Inflammatory macrophage treated with lipopolysaccharide for 1 hour (primary cell): ENCODE results near the gene KMT2A.
"Not testable (repeated sequence)": the region's sequence is repeated elsewhere in the genome, so short reads cannot be mapped to it uniquely, and the experiment has no call there.

Experiments
- DNase-seq, 2 donors: peaks; one replicate each; pipeline ENCODE4 v3.0.0-alpha.2; 2020 to 2022

KMT2A gene

GRCh38 chr11:118533769-118534729, 97.8 kb downstream of the KMT2A start:
- DNase-seq = no peak

- DNase-seq = no peak
These were observed 99.0 kb downstream of the KMT2A start for GRCh38 chr11:118535261-118535660.

- peak in 1 of 2 donors; percentile 18 for DNase-seq
These were observed 100.4 kb downstream of the KMT2A start for GRCh38 chr11:118536726-118537125.

- no peak for DNase-seq
These were observed 101.2 kb downstream of the KMT2A start for GRCh38 chr11:118537409-118537980.

GRCh38 chr11:118544010-118544646, 107.8 kb downstream of the KMT2A start:
- no peak for DNase-seq

GRCh38 chr11:118544647-118545010, 108.3 kb downstream of the KMT2A start:
- DNase-seq = no peak

- no peak for DNase-seq
These were observed 109.2 kb downstream of the KMT2A start for GRCh38 chr11:118545533-118545932.

- no peak for DNase-seq
These were observed 110.8 kb downstream of the KMT2A start for GRCh38 chr11:118547132-118547531.

GRCh38 chr11:118552341-118552740, 116.0 kb downstream of the KMT2A start:
- no peak for DNase-seq

- no peak for DNase-seq
These were observed 124.5 kb downstream of the KMT2A start for GRCh38 chr11:118560806-118561205.

- DNase-seq = no peak
These were observed 128.8 kb downstream of the KMT2A start for GRCh38 chr11:118565051-118565450.

- no peak for DNase-seq
These were observed 133.4 kb downstream of the KMT2A start for GRCh38 chr11:118569670-118570069.

GRCh38 chr11:118570787-118571186, 134.5 kb downstream of the KMT2A start:
- DNase-seq = no peak

GRCh38 chr11:118571701-118572060, 135.4 kb downstream of the KMT2A start:
- DNase-seq = not testable (repeated sequence)

- peak; percentile 64 to 74 for DNase-seq
These were observed 136.0 kb downstream of the KMT2A start, which contains the start of gene ARCN1 for GRCh38 chr11:118572061-118572980. Gene ARCN1 (plus strand): TSS chr11:118572409. CDS start chr11:118572548, 139 bp downstream.

- DNase-seq = peak in 1 of 2 donors; percentile 25
These were observed 136.8 kb downstream of the KMT2A start for GRCh38 chr11:118572981-118573550.

- DNase-seq = no peak
These were observed 138.3 kb downstream of the KMT2A start for GRCh38 chr11:118574636-118575035.
